ENCODE results near the gene APOC3.

Gene APOC3

GRCh38 chr11:116830184-116830912 lies 641 bp downstream of the APOC3 start:
- no CpG with 5 or more reads among the region's 17 CpGs for WGBS, 2 donors (ENCODE audit: extremely low coverage in 2 of 2, insufficient read length in 2 of 2, insufficient replicate concordance in 1 of 2)
- no peak overlapping the region for H3K4me2 ChIP-seq (ENCODE audit: insufficient read depth, low read length, poor library complexity, severe bottlenecking)

GRCh38 chr11:116831790-116832349 lies 2.2 kb downstream of the APOC3 start:
- no peak overlapping the region for H3K4me2 ChIP-seq (ENCODE audit: insufficient read depth, low read length, poor library complexity, severe bottlenecking)
- H2AFZ ChIP-seq (ENCODE audit: low read length) = no peak overlapping the region
- no peaks in the 10 kb centered on the region for H3K9me3 ChIP-seq (replicated peaks in 1 of 2; ENCODE audit: control insufficient read depth in 2 of 2, insufficient read depth in 1 of 2, low read depth in 1 of 2, low read length in 2 of 2)
- no peak overlapping the region for H3K18ac ChIP-seq (ENCODE audit: low read length)
- peaks cover 5 to 12% of the 10 kb centered on the region in 2 donors for H3K4me1 ChIP-seq (ENCODE audit: control insufficient read depth in 2 of 2, insufficient read depth in 1 of 2, low read depth in 1 of 2, low read length in 2 of 2)
- no CpG with 5 or more reads among the region's 7 CpGs for WGBS, 2 donors (ENCODE audit: extremely low coverage in 2 of 2, insufficient read length in 2 of 2, insufficient replicate concordance in 1 of 2)
- H3K79me1 ChIP-seq (ENCODE audit: low read depth, low read length) = no peaks in the 10 kb centered on the region
- no peak for DNase-seq (ENCODE audit: low spot score)
- no peak overlapping the region for H2BK12ac ChIP-seq (ENCODE audit: low read length)
- H2BK5ac ChIP-seq (ENCODE audit: low read length) = no peak overlapping the region
- no peak overlapping the region for H4K8ac ChIP-seq (ENCODE audit: low read depth, low read length)
- H3K4me3 ChIP-seq (ENCODE audit: low read length in 2 of 2) = no peak overlapping the region
- H2BK15ac ChIP-seq (ENCODE audit: low read length) = no peak overlapping the region
- H3K27me3 ChIP-seq (ENCODE audit: control insufficient read depth in 3 of 3, insufficient read depth in 3 of 3, low read depth in 1 of 3, low read length in 3 of 3) = peaks cover 0 to 10% (median 0%) of the 10 kb centered on the region in 3 experiments
- no peak overlapping the region for H3K4ac ChIP-seq (ENCODE audit: low read length)
- H2BK120ac ChIP-seq (ENCODE audit: low read depth, low read length) = no peak overlapping the region
- no peaks in the 10 kb centered on the region for H3K36me3 ChIP-seq (replicated peaks in 1 of 2; ENCODE audit: control insufficient read depth in 2 of 2, insufficient read depth in 2 of 2, low read length in 2 of 2)
- no peak overlapping the region for H3K9ac ChIP-seq (ENCODE audit: low read depth, low read length, poor library complexity)
- no peak overlapping the region for H3K23ac ChIP-seq (ENCODE audit: low read depth, low read length, poor library complexity)
- H3K14ac ChIP-seq (ENCODE audit: low read length) = no peak overlapping the region
- no peak overlapping the region for H4K91ac ChIP-seq (ENCODE audit: low read depth, low read length, poor library complexity)
- no peak overlapping the region for H3K27ac ChIP-seq (replicated peaks; ENCODE audit: low read length)
- no peak overlapping the region for H2AK5ac ChIP-seq (ENCODE audit: low read depth, low read length)

More at GRCh38 chr11:116830184-116830912, 641 bp downstream of the APOC3 start:
- H3K18ac ChIP-seq (ENCODE audit: low read length) = peak overlapping the region; percentile 48
- no peak overlapping the region for H3K4me3 ChIP-seq (ENCODE audit: low read length in 2 of 2)
- no peak overlapping the region for H4K91ac ChIP-seq (ENCODE audit: low read depth, low read length, poor library complexity)
- DNase-seq (ENCODE audit: low spot score) = no peak
- no peak overlapping the region for H2BK12ac ChIP-seq (ENCODE audit: low read length)
- H3K14ac ChIP-seq (ENCODE audit: low read length) = no peak overlapping the region
- no peak overlapping the region for H3K9ac ChIP-seq (ENCODE audit: low read depth, low read length, poor library complexity)
- no peak overlapping the region for H2AFZ ChIP-seq (ENCODE audit: low read length)
- H2BK15ac ChIP-seq (ENCODE audit: low read length) = peak overlapping the region; percentile 55
- H4K8ac ChIP-seq (ENCODE audit: low read depth, low read length) = no peak overlapping the region
- no peak overlapping the region for H2BK5ac ChIP-seq (ENCODE audit: low read length)
- no peaks in the 10 kb centered on the region for H3K9me3 ChIP-seq (replicated peaks in 1 of 2; ENCODE audit: control insufficient read depth in 2 of 2, insufficient read depth in 1 of 2, low read depth in 1 of 2, low read length in 2 of 2)
- peak overlapping the region; percentile 89 for H2AK5ac ChIP-seq (ENCODE audit: low read depth, low read length)
- no peak overlapping the region for H3K4ac ChIP-seq (ENCODE audit: low read length)
- H2BK120ac ChIP-seq (ENCODE audit: low read depth, low read length) = no peak overlapping the region
- H3K23ac ChIP-seq (ENCODE audit: low read depth, low read length, poor library complexity) = no peak overlapping the region
- no peaks in the 10 kb centered on the region for H3K36me3 ChIP-seq (replicated peaks in 1 of 2; ENCODE audit: control insufficient read depth in 2 of 2, insufficient read depth in 2 of 2, low read length in 2 of 2)
- no peak overlapping the region for H3K27ac ChIP-seq (replicated peaks; ENCODE audit: low read length)
- peaks cover 5 to 6% of the 10 kb centered on the region in 2 donors for H3K4me1 ChIP-seq (ENCODE audit: control insufficient read depth in 2 of 2, insufficient read depth in 1 of 2, low read depth in 1 of 2, low read length in 2 of 2)
- no peaks in the 10 kb centered on the region for H3K79me1 ChIP-seq (ENCODE audit: low read depth, low read length)
- peaks cover 0 to 6% (median 0%) of the 10 kb centered on the region in 3 experiments for H3K27me3 ChIP-seq (ENCODE audit: control insufficient read depth in 3 of 3, insufficient read depth in 3 of 3, low read depth in 1 of 3, low read length in 3 of 3)

- H2AFZ ChIP-seq (ENCODE audit: low read length) = no peak overlapping the region
- no peak overlapping the region for H3K9ac ChIP-seq (ENCODE audit: low read depth, low read length, poor library complexity)
- H3K79me1 ChIP-seq (ENCODE audit: low read depth, low read length) = no peaks in the 10 kb centered on the region
- H3K27ac ChIP-seq (replicated peaks; ENCODE audit: low read length) = no peak overlapping the region
- WGBS, 2 donors (ENCODE audit: extremely low coverage in 2 of 2, insufficient read length in 2 of 2, insufficient replicate concordance in 1 of 2) = no CpG with 5 or more reads among the region's 13 CpGs
- peak overlapping the region; percentile 66 for H2AK5ac ChIP-seq (ENCODE audit: low read depth, low read length)
- peak overlapping the region; percentile 15 for H2BK15ac ChIP-seq (ENCODE audit: low read length)
- peak overlapping the region; percentile 31 for H3K14ac ChIP-seq (ENCODE audit: low read length)
- no peak overlapping the region for H3K23ac ChIP-seq (ENCODE audit: low read depth, low read length, poor library complexity)
- DNase-seq (ENCODE audit: low spot score) = no peak
- H4K8ac ChIP-seq (ENCODE audit: low read depth, low read length) = no peak overlapping the region
- peaks cover 10 to 18% of the 10 kb centered on the region in 2 donors for H3K4me1 ChIP-seq (ENCODE audit: control insufficient read depth in 2 of 2, insufficient read depth in 1 of 2, low read depth in 1 of 2, low read length in 2 of 2)
- peak overlapping the region; percentile 16 for H3K18ac ChIP-seq (ENCODE audit: low read length)
- H3K9me3 ChIP-seq (replicated peaks in 1 of 2; ENCODE audit: control insufficient read depth in 2 of 2, insufficient read depth in 1 of 2, low read depth in 1 of 2, low read length in 2 of 2) = no peaks in the 10 kb centered on the region
- H3K4ac ChIP-seq (ENCODE audit: low read length) = no peak overlapping the region
- peaks cover 0 to 10% (median 0%) of the 10 kb centered on the region in 3 experiments for H3K27me3 ChIP-seq (ENCODE audit: control insufficient read depth in 3 of 3, insufficient read depth in 3 of 3, low read depth in 1 of 3, low read length in 3 of 3)
- no peak overlapping the region for H2BK5ac ChIP-seq (ENCODE audit: low read length)
- no peaks in the 10 kb centered on the region for H3K36me3 ChIP-seq (replicated peaks in 1 of 2; ENCODE audit: control insufficient read depth in 2 of 2, insufficient read depth in 2 of 2, low read length in 2 of 2)
- H3K4me2 ChIP-seq (ENCODE audit: insufficient read depth, low read length, poor library complexity, severe bottlenecking) = peak overlapping the region; percentile 4
- H2BK12ac ChIP-seq (ENCODE audit: low read length) = peak overlapping the region; percentile 19
- H2BK120ac ChIP-seq (ENCODE audit: low read depth, low read length) = no peak overlapping the region
- H4K91ac ChIP-seq (ENCODE audit: low read depth, low read length, poor library complexity) = no peak overlapping the region
- no peak overlapping the region for H3K4me3 ChIP-seq (ENCODE audit: low read length in 2 of 2)
Measured at GRCh38 chr11:116832350-116833290, 2.9 kb downstream of the APOC3 start.

GRCh38 chr11:116833491-116833815 lies 3.7 kb downstream of the APOC3 start:
- H3K18ac ChIP-seq (ENCODE audit: low read length) = no peak overlapping the region
- no peaks in the 10 kb centered on the region for H3K79me1 ChIP-seq (ENCODE audit: low read depth, low read length)
- H3K36me3 ChIP-seq (replicated peaks in 1 of 2; ENCODE audit: control insufficient read depth in 2 of 2, insufficient read depth in 2 of 2, low read length in 2 of 2) = no peaks in the 10 kb centered on the region
- H3K4me1 ChIP-seq (ENCODE audit: control insufficient read depth in 2 of 2, insufficient read depth in 1 of 2, low read depth in 1 of 2, low read length in 2 of 2) = peaks cover 14 to 24% of the 10 kb centered on the region in 2 donors
- no peak overlapping the region for H4K91ac ChIP-seq (ENCODE audit: low read depth, low read length, poor library complexity)
- H3K9ac ChIP-seq (ENCODE audit: low read depth, low read length, poor library complexity) = no peak overlapping the region
- no CpG with 5 or more reads among the region's 10 CpGs for WGBS, 2 donors (ENCODE audit: extremely low coverage in 2 of 2, insufficient read length in 2 of 2, insufficient replicate concordance in 1 of 2)
- no peak overlapping the region for H2BK15ac ChIP-seq (ENCODE audit: low read length)
- H2BK12ac ChIP-seq (ENCODE audit: low read length) = no peak overlapping the region
- no peak overlapping the region for H3K14ac ChIP-seq (ENCODE audit: low read length)
- H3K9me3 ChIP-seq (replicated peaks in 1 of 2; ENCODE audit: control insufficient read depth in 2 of 2, insufficient read depth in 1 of 2, low read depth in 1 of 2, low read length in 2 of 2) = no peaks in the 10 kb centered on the region
- H3K4me3 ChIP-seq (ENCODE audit: low read length in 2 of 2) = no peak overlapping the region
- peaks cover 0 to 10% (median 0%) of the 10 kb centered on the region in 3 experiments for H3K27me3 ChIP-seq (ENCODE audit: control insufficient read depth in 3 of 3, insufficient read depth in 3 of 3, low read depth in 1 of 3, low read length in 3 of 3)
- no peak overlapping the region for H3K27ac ChIP-seq (replicated peaks; ENCODE audit: low read length)
- peak overlapping the region; percentile 9 for H3K23ac ChIP-seq (ENCODE audit: low read depth, low read length, poor library complexity)
- no peak overlapping the region for H2AK5ac ChIP-seq (ENCODE audit: low read depth, low read length)
- H2BK120ac ChIP-seq (ENCODE audit: low read depth, low read length) = no peak overlapping the region
- H2AFZ ChIP-seq (ENCODE audit: low read length) = no peak overlapping the region
- no peak overlapping the region for H4K8ac ChIP-seq (ENCODE audit: low read depth, low read length)
- no peak for DNase-seq (ENCODE audit: low spot score)
- H3K4me2 ChIP-seq (ENCODE audit: insufficient read depth, low read length, poor library complexity, severe bottlenecking) = no peak overlapping the region
- no peak overlapping the region for H3K4ac ChIP-seq (ENCODE audit: low read length)
- H2BK5ac ChIP-seq (ENCODE audit: low read length) = no peak overlapping the region

Measured in neuronal stem cell (in vitro differentiated cells).